WTC11 (cell line): ENCODE data around the gene TGM2.

ENCODE experiments used
- ESRRA ChIP-seq: sonication (generic); formaldehyde crosslinking; IDR thresholded peaks from 2 replicates; pipeline ENCODE4 v1.8.1; 2022; ENCODE audit warnings: mild to moderate bottlenecking, missing genetic modification reagents, borderline replicate concordance
- ZNF121 ChIP-seq: sonication (generic); formaldehyde crosslinking; IDR thresholded peaks from 2 replicates; pipeline ENCODE4 v1.8.0; 2023; ENCODE audit warnings: missing genetic modification reagents
- TF ChIP-seq, protein P1 (sequence below): fragments of 200-600 bp; IDR thresholded peaks from 2 replicates; pipeline ENCODE4 v1.8.0; 2022; ENCODE audit warnings: antibody characterized with exemption
- TF ChIP-seq, protein P2 (sequence below): sonication (generic); formaldehyde crosslinking; IDR thresholded peaks from 2 replicates; pipeline ENCODE4 v1.8.1; 2022; ENCODE audit warnings: mild to moderate bottlenecking, missing genetic modification reagents, moderate library complexity, borderline replicate concordance

- TF ChIP-seq ZNF121 (CRISPR knock-in tag), result no peak
- TF ChIP-seq ESRRA, result no peak
- TF ChIP-seq, protein P1, sequence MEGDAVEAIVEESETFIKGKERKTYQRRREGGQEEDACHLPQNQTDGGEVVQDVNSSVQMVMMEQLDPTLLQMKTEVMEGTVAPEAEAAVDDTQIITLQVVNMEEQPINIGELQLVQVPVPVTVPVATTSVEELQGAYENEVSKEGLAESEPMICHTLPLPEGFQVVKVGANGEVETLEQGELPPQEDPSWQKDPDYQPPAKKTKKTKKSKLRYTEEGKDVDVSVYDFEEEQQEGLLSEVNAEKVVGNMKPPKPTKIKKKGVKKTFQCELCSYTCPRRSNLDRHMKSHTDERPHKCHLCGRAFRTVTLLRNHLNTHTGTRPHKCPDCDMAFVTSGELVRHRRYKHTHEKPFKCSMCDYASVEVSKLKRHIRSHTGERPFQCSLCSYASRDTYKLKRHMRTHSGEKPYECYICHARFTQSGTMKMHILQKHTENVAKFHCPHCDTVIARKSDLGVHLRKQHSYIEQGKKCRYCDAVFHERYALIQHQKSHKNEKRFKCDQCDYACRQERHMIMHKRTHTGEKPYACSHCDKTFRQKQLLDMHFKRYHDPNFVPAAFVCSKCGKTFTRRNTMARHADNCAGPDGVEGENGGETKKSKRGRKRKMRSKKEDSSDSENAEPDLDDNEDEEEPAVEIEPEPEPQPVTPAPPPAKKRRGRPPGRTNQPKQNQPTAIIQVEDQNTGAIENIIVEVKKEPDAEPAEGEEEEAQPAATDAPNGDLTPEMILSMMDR, result no peak
- TF ChIP-seq, protein P2, sequence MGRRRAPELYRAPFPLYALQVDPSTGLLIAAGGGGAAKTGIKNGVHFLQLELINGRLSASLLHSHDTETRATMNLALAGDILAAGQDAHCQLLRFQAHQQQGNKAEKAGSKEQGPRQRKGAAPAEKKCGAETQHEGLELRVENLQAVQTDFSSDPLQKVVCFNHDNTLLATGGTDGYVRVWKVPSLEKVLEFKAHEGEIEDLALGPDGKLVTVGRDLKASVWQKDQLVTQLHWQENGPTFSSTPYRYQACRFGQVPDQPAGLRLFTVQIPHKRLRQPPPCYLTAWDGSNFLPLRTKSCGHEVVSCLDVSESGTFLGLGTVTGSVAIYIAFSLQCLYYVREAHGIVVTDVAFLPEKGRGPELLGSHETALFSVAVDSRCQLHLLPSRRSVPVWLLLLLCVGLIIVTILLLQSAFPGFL (CRISPR knock-in tag), result no peak
These were observed 9.3 kb downstream of the TGM2 start for GRCh38 chr20:38155811-38156210.
